Measurements from ENCODE around the gene NEUROG1.

Gene NEUROG1

DNA sequence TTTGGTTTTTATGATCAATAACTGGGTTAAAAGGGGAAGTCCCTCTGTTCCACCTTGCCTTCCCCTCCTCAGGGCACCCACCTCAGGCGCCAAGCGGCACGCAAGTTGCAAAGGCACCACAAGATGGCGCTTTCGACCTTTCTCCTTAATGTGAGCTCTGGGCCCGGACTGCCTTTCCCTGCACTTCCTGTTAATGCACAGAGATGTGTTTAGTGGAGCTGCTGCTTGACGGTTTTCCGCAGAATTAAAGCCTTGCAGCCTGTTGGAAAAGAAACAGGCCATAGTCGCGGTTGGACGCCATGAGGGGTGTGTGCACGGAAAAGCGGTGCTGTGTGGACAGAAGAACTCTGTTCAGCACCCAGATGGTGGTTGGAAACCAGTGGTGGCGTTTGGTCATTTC, 25.1 kb upstream of the NEUROG1 start:
- H3K4me3 ChIP-seq (ENCODE audit: low read depth, low read length) = no peak overlapping the region
- H3K9me3 ChIP-seq (ENCODE audit: control insufficient read depth, insufficient read depth, low read depth, low read length) = no peaks in the 10 kb centered on the region
- ChIA-PET CTCF (interaction anchor here (0.5 to 17.7 kb wide), 49 partner anchors 7 to 385 kb away, joined by 3 to 575 read pairs (median 4); partner anchors contain the start of gene SLC25A48), POLR2A (no interaction called here)
- no peaks in the 10 kb centered on the region for H3K4me1 ChIP-seq (ENCODE audit: control insufficient read depth, insufficient read depth, low read length)
- H3K36me3 ChIP-seq (ENCODE audit: control insufficient read depth in 2 of 2, insufficient read depth in 1 of 2, low read length in 2 of 2) = no peaks in the 10 kb centered on the region
- H3K27ac ChIP-seq (ENCODE audit: extremely low read depth, low read depth, low read length) = no peak overlapping the region
- TF ChIP-seq ZNF354C (tag by site-specific recombination; IDR thresholded peaks at IDR 0.05; ENCODE audit: borderline replicate concordance, low read depth) = no peak
- peak; percentile 75 for TF ChIP-seq ZNF692 (tag by site-specific recombination; IDR thresholded peaks at IDR 0.05)
- no peak for TF ChIP-seq ZNF830 (tag by site-specific recombination; IDR thresholded peaks at IDR 0.05; ENCODE audit: low read depth)
- TF ChIP-seq ZNF654 (tag by site-specific recombination; IDR thresholded peaks at IDR 0.05; ENCODE audit: low read depth) = peak; percentile 93
- TF ChIP-seq TCF7L2 (IDR thresholded peaks at IDR 0.05; ENCODE audit: borderline replicate concordance, low read depth, low read length) = no peak
- no peak for TF ChIP-seq REPIN1 (tag by site-specific recombination; IDR thresholded peaks at IDR 0.05; ENCODE audit: low read depth)
- no peak for TF ChIP-seq ZNF266 (tag by site-specific recombination; IDR thresholded peaks at IDR 0.05; ENCODE audit: low read depth)
- TF ChIP-seq ZNF223 (tag by site-specific recombination; IDR thresholded peaks at IDR 0.05) = no peak
- no peak for TF ChIP-seq ZNF157 (tag by site-specific recombination; IDR thresholded peaks at IDR 0.05)
- TF ChIP-seq ZNF2 (tag by site-specific recombination; IDR thresholded peaks at IDR 0.05) = peak; percentile 99
- TF ChIP-seq ZFP69B (tag by site-specific recombination; IDR thresholded peaks at IDR 0.05) = peak; percentile 72
- TF ChIP-seq EGR2 (tag by site-specific recombination; IDR thresholded peaks at IDR 0.05; ENCODE audit: low read depth) = no peak
- no peak for TF ChIP-seq GLIS2 (tag by site-specific recombination; IDR thresholded peaks at IDR 0.05)
- TF ChIP-seq ZNF658 (tag by site-specific recombination; IDR thresholded peaks at IDR 0.05) = no peak
- TF ChIP-seq ZNF623 (tag by site-specific recombination; IDR thresholded peaks at IDR 0.05) = no peak
- TF ChIP-seq, protein P1, sequence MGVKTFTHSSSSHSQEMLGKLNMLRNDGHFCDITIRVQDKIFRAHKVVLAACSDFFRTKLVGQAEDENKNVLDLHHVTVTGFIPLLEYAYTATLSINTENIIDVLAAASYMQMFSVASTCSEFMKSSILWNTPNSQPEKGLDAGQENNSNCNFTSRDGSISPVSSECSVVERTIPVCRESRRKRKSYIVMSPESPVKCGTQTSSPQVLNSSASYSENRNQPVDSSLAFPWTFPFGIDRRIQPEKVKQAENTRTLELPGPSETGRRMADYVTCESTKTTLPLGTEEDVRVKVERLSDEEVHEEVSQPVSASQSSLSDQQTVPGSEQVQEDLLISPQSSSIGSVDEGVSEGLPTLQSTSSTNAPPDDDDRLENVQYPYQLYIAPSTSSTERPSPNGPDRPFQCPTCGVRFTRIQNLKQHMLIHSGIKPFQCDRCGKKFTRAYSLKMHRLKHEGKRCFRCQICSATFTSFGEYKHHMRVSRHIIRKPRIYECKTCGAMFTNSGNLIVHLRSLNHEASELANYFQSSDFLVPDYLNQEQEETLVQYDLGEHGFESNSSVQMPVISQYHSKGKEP (tag by site-specific recombination; IDR thresholded peaks at IDR 0.05) = peak; percentile 95
- no peak for TF ChIP-seq ZNF10 (tag by site-specific recombination; IDR thresholded peaks at IDR 0.05)
- no peak for TF ChIP-seq ZNF280C (tag by site-specific recombination; IDR thresholded peaks at IDR 0.05)
- no peak for TF ChIP-seq ZNF677 (tag by site-specific recombination; IDR thresholded peaks at IDR 0.05)
- TF ChIP-seq, protein P2, sequence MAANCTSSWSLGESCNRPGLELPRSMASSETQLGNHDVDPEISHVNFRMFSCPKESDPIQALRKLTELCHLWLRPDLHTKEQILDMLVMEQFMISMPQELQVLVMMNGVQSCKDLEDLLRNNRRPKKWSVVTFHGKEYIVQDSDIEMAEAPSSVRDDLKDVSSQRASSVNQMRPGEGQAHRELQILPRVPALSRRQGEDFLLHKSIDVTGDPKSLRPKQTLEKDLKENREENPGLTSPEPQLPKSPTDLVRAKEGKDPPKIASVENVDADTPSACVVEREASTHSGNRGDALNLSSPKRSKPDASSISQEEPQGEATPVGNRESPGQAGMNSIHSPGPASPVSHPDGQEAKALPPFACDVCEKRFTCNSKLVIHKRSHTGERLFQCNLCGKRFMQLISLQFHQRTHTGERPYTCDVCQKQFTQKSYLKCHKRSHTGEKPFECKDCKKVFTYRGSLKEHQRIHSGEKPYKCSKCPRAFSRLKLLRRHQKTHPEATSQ (tag by site-specific recombination; IDR thresholded peaks at IDR 0.05) = no peak
- TF ChIP-seq ZNF302 (tag by site-specific recombination; IDR thresholded peaks at IDR 0.05; ENCODE audit: low read depth) = no peak
- TF ChIP-seq ZNF169 (tag by site-specific recombination; IDR thresholded peaks at IDR 0.05) = no peak
- no peak for TF ChIP-seq ZNF449 (tag by site-specific recombination; IDR thresholded peaks at IDR 0.05)
- TF ChIP-seq BCL6B (tag by site-specific recombination; IDR thresholded peaks at IDR 0.05) = no peak
- TF ChIP-seq ZNF792 (tag by site-specific recombination; IDR thresholded peaks at IDR 0.05) = no peak
- TF ChIP-seq, protein P3, sequence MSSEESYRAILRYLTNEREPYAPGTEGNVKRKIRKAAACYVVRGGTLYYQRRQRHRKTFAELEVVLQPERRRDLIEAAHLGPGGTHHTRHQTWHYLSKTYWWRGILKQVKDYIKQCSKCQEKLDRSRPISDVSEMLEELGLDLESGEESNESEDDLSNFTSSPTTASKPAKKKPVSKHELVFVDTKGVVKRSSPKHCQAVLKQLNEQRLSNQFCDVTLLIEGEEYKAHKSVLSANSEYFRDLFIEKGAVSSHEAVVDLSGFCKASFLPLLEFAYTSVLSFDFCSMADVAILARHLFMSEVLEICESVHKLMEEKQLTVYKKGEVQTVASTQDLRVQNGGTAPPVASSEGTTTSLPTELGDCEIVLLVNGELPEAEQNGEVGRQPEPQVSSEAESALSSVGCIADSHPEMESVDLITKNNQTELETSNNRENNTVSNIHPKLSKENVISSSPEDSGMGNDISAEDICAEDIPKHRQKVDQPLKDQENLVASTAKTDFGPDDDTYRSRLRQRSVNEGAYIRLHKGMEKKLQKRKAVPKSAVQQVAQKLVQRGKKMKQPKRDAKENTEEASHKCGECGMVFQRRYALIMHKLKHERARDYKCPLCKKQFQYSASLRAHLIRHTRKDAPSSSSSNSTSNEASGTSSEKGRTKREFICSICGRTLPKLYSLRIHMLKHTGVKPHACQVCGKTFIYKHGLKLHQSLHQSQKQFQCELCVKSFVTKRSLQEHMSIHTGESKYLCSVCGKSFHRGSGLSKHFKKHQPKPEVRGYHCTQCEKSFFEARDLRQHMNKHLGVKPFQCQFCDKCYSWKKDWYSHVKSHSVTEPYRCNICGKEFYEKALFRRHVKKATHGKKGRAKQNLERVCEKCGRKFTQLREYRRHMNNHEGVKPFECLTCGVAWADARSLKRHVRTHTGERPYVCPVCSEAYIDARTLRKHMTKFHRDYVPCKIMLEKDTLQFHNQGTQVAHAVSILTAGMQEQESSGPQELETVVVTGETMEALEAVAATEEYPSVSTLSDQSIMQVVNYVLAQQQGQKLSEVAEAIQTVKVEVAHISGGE (tag by site-specific recombination; conservative IDR thresholded peaks at IDR 0.05; ENCODE audit: low read depth) = peak; percentile 67

All from HEK293 (cell line).